GM20000 (cell line): Measurements from ENCODE around the gene AK5.

Experiments
- DNase-seq: peaks from one replicate; pipeline ENCODE4 v3.0.0; 2012; ENCODE audit warnings: low spot score
- TF ChIP-seq, protein P1 (sequence below): IDR thresholded peaks from 2 replicates; pipeline ENCODE4 v1.5.1; 2012; ENCODE audit warnings: mild to moderate bottlenecking, control low read depth; ENCODE audit errors: extremely low read depth, missing control alignments

AK5 gene

GRCh38 chr1:77465139-77465538 is 183.3 kb downstream of the AK5 start:
- DNase-seq = no peak
- TF ChIP-seq, protein P1, sequence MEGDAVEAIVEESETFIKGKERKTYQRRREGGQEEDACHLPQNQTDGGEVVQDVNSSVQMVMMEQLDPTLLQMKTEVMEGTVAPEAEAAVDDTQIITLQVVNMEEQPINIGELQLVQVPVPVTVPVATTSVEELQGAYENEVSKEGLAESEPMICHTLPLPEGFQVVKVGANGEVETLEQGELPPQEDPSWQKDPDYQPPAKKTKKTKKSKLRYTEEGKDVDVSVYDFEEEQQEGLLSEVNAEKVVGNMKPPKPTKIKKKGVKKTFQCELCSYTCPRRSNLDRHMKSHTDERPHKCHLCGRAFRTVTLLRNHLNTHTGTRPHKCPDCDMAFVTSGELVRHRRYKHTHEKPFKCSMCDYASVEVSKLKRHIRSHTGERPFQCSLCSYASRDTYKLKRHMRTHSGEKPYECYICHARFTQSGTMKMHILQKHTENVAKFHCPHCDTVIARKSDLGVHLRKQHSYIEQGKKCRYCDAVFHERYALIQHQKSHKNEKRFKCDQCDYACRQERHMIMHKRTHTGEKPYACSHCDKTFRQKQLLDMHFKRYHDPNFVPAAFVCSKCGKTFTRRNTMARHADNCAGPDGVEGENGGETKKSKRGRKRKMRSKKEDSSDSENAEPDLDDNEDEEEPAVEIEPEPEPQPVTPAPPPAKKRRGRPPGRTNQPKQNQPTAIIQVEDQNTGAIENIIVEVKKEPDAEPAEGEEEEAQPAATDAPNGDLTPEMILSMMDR = no peak

- TF ChIP-seq, protein P1 = no peak
- DNase-seq = no peak
These were observed 184.1 kb downstream of the AK5 start for GRCh38 chr1:77465922-77466321.

DNA sequence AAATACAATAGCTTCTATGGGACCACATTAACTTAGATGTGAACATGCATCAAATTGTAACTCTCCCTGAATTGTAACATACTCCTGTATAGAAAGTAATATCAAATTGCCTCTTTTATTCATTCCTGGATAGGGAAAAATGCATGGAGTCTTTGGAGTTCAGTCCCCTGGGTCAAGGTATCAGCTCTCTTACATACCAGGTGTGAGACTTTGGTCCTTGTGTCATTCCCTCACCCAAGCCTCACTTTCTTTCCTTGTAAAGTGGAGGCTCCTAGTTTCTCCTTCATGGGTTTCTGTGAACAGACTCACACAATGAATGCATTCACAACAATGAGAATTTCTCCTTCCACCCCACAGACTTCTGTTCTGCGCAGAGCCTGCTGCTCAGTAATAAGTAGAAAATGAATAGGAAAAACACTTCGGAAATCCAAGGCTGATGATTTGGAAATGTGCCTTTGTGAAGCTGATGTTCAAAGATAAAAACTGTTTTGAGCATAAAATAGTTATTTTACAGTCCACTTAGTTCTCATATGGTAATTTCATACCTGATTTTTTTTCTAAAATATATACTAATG is 185.3 kb downstream of the AK5 start:
- no peak for DNase-seq
- TF ChIP-seq, protein P1 = no peak

DNA sequence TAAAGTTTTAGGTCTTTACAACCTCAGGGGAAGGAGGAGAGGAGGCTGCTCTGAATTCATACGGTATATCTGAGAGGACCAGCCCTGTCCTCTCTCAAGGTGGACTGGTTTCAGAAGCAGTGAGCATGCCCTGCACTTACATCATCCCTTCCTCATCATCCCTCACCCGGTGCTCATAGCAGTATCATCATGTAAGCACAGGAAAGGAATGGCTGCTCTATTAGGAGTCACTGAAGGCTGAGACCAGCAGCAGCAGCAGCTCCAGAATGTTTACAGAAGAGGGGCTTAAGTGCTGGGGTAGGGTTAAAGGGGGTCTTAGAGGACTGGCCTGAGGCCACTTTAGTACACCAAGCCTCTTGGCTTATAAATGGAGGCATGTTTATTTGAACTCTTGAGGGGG is 185.9 kb downstream of the AK5 start:
- TF ChIP-seq, protein P1 = no peak
- no peak for DNase-seq

DNA sequence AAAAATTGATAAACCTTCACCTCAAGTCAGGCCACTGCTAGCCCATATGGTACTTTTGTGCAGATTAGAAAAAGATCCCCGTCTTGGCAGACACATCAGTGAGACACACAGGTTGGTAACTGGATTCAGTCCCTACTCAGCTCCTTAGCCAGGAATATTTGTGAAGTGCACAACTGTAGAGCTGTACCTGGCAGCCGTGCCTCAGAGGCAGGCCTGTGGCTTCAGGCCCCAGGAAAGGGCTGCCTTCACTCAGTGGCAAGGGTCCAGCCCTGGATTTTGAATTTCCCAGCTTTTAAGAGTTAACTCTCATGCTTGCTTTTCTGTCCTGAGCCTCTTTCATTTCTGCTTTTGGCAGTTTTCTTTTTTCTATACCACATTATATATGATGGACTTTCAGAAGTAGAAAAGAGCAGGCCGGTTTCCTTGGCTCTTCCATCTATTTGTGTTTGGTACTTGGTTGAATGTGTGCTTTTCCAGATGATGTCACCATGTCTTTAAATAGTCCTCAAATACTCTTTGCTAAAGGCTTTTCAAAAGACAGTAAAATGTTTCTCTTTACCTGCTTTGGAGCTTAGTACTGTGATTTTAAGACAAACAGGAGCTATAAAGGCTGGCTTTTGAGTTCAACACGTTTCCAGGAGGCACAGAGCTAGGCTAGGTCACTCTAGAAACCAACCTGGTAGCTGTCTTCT is 186.6 kb downstream of the AK5 start:
- TF ChIP-seq, protein P1 = no peak
- DNase-seq = no peak

DNA sequence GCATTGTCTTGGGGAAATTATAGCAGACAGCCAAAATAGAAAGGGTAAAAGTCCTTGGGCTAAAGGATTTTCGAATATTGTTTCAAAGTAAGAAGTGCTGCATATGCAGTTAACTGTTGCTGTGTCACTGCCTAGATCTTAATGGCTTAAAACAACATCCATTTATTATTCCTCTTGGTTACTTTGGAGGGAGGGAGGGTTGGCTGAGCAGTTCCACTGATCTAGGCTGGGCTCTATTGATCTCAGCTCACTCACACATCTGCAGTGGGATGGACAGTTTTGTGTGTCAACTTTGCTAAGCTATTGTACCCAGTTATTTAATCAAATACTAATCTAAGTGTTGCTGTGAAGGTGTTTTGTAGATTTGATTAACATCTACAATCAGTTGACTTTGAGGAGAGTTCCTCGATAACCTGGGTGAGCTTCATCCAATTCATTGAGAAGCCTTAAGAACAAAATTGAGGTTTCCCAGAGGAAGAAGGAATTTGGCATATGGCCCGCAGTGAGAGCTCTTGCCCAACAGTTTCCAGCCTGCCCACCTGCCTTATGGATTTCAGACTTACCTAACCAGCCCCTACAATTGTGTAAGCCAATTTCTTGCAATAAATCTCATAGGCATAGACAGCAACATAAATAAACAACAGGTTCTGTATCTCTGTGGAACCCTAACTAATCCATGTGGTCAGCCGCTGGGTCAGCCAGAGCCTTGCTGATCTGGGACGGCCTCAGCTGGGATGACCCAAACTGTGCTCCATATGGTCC is 187.3 kb downstream of the AK5 start:
- DNase-seq = no peak
- TF ChIP-seq, protein P1 = no peak

GRCh38 chr1:77471691-77472090 is 189.9 kb downstream of the AK5 start:
- DNase-seq = no peak
- TF ChIP-seq, protein P1 = no peak
